Left lung (tissue), 10 donors: Measurements from ENCODE around the gene ARHGAP8. TPM values are rescaled to one million over a fixed set of nuclear protein-coding genes. Genes with fewer than 3 reads are reported as not detected.

ENCODE experiments used
- ATAC-seq: fragments of 200-7000 bp; cut with Tn5 transposase; one replicate; pipeline ENCODE4 v1.9.1; 2020; ENCODE audit warnings: moderate library complexity
- DNase-seq, 4 donors: peaks; one replicate each; pipeline ENCODE4 v3.0.0-alpha.2; 2013 to 2020
- H3K27ac ChIP-seq, 2 donors: fragments of 200-600 bp; sonication (generic) in 1 of 2; one replicate each; pipeline versions ENCODE4 v1.5.0 to v1.8.0; 2020 to 2021
- H3K27me3 ChIP-seq, 2 donors: fragments of 200-600 bp; sonication (generic) in 1 of 2; one replicate each; pipeline versions ENCODE4 v1.5.0 to v1.8.0; 2020 to 2021
- H3K36me3 ChIP-seq, 2 donors: fragments of 200-600 bp; sonication (generic) in 1 of 2; one replicate each; pipeline versions ENCODE4 v1.5.0 to v1.8.0; 2020 to 2021
- H3K4me1 ChIP-seq, 2 donors: fragments of 200-600 bp; one replicate each; pipeline ENCODE4 v1.8.0; 2021
- H3K4me3 ChIP-seq, 2 donors: fragments of 200-600 bp; sonication (generic) in 1 of 2; one replicate each; pipeline versions ENCODE4 v1.5.0 to v1.8.0; 2020 to 2021; ENCODE audit warnings: mild to moderate bottlenecking in 1 of 2
- H3K9me3 ChIP-seq, 2 donors: fragments of 200-600 bp; sonication (generic) in 1 of 2; one replicate each; pipeline versions ENCODE4 v1.5.0 to v1.8.0; 2020 to 2021
- intact Hi-C, 2 donors: fragments of 100-400 bp; cut with DNase I; formaldehyde crosslinking; loops; one replicate each; pipeline versions ENCODE4 v1.11.2 to v1.14.2; 2022
- polyA plus RNA-seq, 6 donors: library from polyadenylated mRNA; unstranded; fragments of 120-200 nt; gene quantifications; one replicate each; pipeline ENCODE4 v1.2.1, GENCODE V29; 2013; ENCODE audit not compliant: insufficient read length in 6 of 6
- total RNA-seq, 2 donors: library from RNA; stranded (reverse); fragmentation: NEBNext Ultra II Directional; extraction: Animal tissue kit (Norgen Biotek cat#: 25700); gene quantifications; one replicate each; pipeline ENCODE4 v1.2.1, GENCODE V29; 2021
- TF ChIP-seq, protein P1 (sequence below), 2 donors: fragments of 200-600 bp; sonication (generic) in 1 of 2; IDR thresholded peaks; one replicate each; pipeline versions ENCODE4 v1.5.0 to v1.8.0; 2021; ENCODE audit warnings: antibody characterized with exemption in 2 of 2
- donor health status: DM: no; HTN: yes; CAD: no.
- donor health status: DM: no; HTN: no; CAD: no.

The ARHGAP8 gene
- total and polyA plus RNA-seq, 8 donors = 18.3 to 47.0 (median 35.0) TPM

DNA sequence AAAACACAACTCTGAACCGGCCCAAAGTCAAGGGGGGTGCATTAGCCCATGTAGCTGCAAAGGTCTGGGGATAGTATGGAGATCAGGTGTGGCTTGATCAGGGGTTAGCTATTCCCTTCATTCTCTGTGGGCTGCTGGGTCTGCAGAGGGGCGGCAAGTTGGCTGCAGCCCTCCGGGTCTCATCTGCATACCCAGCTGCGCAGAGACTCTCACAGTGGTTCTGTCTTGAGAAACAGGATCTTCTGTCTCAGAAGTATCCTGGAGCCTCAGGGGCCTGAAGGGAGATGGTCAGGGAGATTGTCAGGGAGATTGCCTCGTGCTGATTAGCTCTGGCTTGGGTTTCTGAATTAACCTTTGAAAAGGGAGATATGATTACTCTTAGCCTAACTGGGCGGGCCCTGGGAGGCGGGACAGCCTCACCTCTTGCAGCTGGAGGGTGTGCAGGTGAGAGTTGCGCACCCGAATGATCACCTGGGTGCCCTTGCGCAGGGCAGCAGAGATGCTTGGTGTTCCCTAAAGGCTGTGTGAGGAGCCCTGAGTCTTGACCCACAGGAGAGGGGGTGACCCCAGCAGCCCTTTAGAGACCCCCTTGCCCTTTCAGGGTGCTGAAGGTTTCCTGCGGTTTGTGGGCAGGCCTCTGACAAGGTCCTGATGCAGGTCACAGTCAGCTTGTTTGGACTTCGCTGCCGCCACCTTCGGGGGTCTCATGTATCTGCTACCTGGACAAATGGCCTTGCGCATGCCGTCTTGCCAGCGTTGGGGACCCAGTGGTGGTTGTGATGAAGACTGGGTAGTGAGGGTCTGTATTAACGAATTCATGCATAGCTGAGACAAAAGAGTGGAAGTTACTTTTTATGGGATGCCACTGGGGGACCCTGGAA is 7.3 kb downstream of the ARHGAP8 start:
- Histone ChIP-seq H3K36me3 (no peaks in the 10 kb centered on the region), H3K4me3 (no peak overlapping the region), H3K4me1 (no peaks in the 10 kb centered on the region), H3K9me3 (no peaks in the 10 kb centered on the region), H3K27ac (no peak overlapping the region), H3K27me3 (peaks cover 0 to 23% of the 10 kb centered on the region in 2 donors)
- intact Hi-C loops = no loop called here
- ATAC-seq (no peak), DNase-seq (peak in 1 of 4 donors; percentile 50)
- TF ChIP-seq, protein P1, sequence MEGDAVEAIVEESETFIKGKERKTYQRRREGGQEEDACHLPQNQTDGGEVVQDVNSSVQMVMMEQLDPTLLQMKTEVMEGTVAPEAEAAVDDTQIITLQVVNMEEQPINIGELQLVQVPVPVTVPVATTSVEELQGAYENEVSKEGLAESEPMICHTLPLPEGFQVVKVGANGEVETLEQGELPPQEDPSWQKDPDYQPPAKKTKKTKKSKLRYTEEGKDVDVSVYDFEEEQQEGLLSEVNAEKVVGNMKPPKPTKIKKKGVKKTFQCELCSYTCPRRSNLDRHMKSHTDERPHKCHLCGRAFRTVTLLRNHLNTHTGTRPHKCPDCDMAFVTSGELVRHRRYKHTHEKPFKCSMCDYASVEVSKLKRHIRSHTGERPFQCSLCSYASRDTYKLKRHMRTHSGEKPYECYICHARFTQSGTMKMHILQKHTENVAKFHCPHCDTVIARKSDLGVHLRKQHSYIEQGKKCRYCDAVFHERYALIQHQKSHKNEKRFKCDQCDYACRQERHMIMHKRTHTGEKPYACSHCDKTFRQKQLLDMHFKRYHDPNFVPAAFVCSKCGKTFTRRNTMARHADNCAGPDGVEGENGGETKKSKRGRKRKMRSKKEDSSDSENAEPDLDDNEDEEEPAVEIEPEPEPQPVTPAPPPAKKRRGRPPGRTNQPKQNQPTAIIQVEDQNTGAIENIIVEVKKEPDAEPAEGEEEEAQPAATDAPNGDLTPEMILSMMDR (IDR thresholded peaks at IDR 0.05) = no peak

- Histone ChIP-seq H3K27ac (no peak overlapping the region), H3K9me3 (no peaks in the 10 kb centered on the region), H3K36me3 (no peaks in the 10 kb centered on the region), H3K4me1 (no peaks in the 10 kb centered on the region), H3K27me3 (peaks cover 0 to 15% of the 10 kb centered on the region in 2 donors), H3K4me3 (no peak overlapping the region)
- intact Hi-C loops = no loop called here
- DNase-seq (no peak), ATAC-seq (no peak)
- TF ChIP-seq, protein P1 (IDR thresholded peaks at IDR 0.05) = no peak
These were observed 8.1 kb downstream of the ARHGAP8 start for GRCh38 chr22:44760476-44760875.

DNA sequence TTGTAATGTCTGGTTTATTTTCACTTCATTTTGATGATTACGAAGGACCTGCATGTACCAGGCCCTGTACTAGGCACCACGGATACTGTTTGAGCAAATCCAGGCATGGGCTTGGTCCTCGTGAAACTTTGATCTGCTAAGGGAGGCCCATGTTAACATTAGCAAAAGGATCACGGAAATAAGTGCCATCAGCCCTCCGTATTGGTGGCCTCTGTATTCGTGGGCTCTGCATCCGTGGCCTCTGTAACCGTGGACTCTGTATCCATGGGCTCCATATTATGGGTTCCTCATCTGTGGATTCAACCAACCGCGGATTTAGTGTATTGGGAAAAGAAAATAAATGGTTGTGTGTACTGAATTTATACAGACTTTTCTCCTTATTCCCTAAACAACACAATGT is 8.7 kb downstream of the ARHGAP8 start:
- Histone ChIP-seq H3K4me1 (peaks cover 0 to 3% of the 10 kb centered on the region in 2 donors), H3K36me3 (no peaks in the 10 kb centered on the region), H3K9me3 (no peaks in the 10 kb centered on the region), H3K4me3 (no peak overlapping the region), H3K27me3 (peaks cover 0 to 12% of the 10 kb centered on the region in 2 donors), H3K27ac (no peak overlapping the region)
- ATAC-seq (no peak), DNase-seq (no peak)
- intact Hi-C loops = no loop called here
- TF ChIP-seq, protein P1 (IDR thresholded peaks at IDR 0.05) = no peak

DNA sequence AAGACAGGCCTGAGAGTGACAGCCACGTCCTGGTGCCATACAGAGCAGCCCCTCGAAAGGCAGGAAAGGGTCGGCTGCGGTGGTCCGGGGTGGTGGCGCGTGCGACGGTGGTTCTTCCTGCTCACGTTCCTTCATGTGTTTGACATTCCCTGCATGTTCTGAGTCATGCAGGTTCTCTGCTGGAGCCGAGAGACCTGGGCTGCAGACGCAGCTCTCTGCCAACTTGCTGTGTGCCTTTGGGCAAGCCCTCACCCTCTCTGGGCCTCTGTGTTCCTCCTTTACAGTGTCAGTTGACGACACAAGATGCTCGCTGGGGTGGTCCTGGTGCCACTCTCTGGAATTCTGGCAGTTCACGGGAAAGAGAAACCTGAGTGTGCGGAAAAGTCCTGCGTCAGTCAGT is 12.0 kb downstream of the ARHGAP8 start:
- H3K27ac ChIP-seq = no peak overlapping the region
- peak in 1 of 4 donors; percentile 47 for DNase-seq
- no peaks in the 10 kb centered on the region for H3K36me3 ChIP-seq
- H3K4me3 ChIP-seq = no peak overlapping the region
- H3K27me3 ChIP-seq = no peaks in the 10 kb centered on the region
- no peaks in the 10 kb centered on the region for H3K9me3 ChIP-seq
- no peak for ATAC-seq
- TF ChIP-seq, protein P1 (IDR thresholded peaks at IDR 0.05) = no peak
- intact Hi-C loops = no loop called here
- peaks cover 0 to 3% of the 10 kb centered on the region in 2 donors for H3K4me1 ChIP-seq

DNA sequence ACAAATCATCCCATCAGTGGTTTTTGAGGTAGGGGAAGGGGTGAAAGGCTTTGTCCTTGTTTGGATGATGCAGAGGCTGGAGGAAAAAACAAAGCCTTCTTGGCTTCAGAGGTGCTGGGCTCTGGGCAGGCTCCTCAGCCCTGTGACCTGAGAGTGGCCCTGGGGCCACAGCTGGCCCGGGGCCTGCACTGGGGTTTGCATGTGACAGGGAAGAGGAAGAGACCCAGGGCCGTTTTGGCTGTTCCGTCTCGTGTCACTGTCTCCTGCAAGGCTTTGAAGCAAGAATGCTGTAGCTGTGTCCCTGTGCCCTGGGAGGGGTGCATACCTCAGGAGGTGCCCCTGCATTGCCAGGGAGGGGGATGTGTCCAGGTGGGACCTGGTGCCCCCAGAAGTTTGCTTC is 12.6 kb downstream of the ARHGAP8 start:
- H3K27ac ChIP-seq = no peak overlapping the region
- no peaks in the 10 kb centered on the region for H3K9me3 ChIP-seq
- ATAC-seq (no peak), DNase-seq (peak in 1 of 4 donors; percentile 57)
- no peak overlapping the region for H3K4me3 ChIP-seq
- no peaks in the 10 kb centered on the region for H3K27me3 ChIP-seq
- H3K36me3 ChIP-seq = no peaks in the 10 kb centered on the region
- peaks cover 0 to 3% of the 10 kb centered on the region in 2 donors for H3K4me1 ChIP-seq
- TF ChIP-seq, protein P1 (IDR thresholded peaks at IDR 0.05) = no peak
- intact Hi-C loops = no loop called here
